Sigmoid colon (tissue), 7 donors: ENCODE data around the gene HMX1. TPM values are rescaled to one million over a fixed set of nuclear protein-coding genes. Genes with fewer than 3 reads are reported as not detected.

Source experiments
- DNase-seq: peaks from one replicate; pipeline ENCODE4 v3.0.0-alpha.2; 2019
- H3K27ac ChIP-seq, 4 donors: fragments of 200-600 bp; sonication (generic); one replicate each; pipeline ENCODE4 v1.5.1; 2016 to 2019; ENCODE audit warnings: mild to moderate bottlenecking in 1 of 4
- H3K27me3 ChIP-seq, 3 donors: fragments of 200-600 bp; sonication (generic); one replicate each; pipeline ENCODE4 v1.5.1; 2019; ENCODE audit warnings: mild to moderate bottlenecking in 1 of 3
- H3K36me3 ChIP-seq, 4 donors: fragments of 200-600 bp; sonication (generic); one replicate each; pipeline ENCODE4 v1.5.1; 2016 to 2019
- H3K4me1 ChIP-seq, 4 donors: fragments of 200-600 bp; sonication (generic); one replicate each; pipeline ENCODE4 v1.5.1; 2017 to 2019
- H3K4me3 ChIP-seq, 4 donors: fragments of 200-600 bp; sonication (generic); one replicate each; pipeline ENCODE4 v1.5.1; 2017 to 2019; ENCODE audit warnings: mild to moderate bottlenecking in 2 of 4, moderate library complexity in 1 of 4
- H3K9me3 ChIP-seq, 4 donors: fragments of 200-600 bp in 3 of 4; sonication (generic) in 3 of 4; one replicate each; pipeline versions ENCODE4 v1.5.1 to v1.6.1; 2013 to 2019
- EP300 ChIP-seq, 4 donors: sonication (generic); formaldehyde crosslinking; IDR thresholded peaks; one replicate each; pipeline ENCODE4 v1.6.1; 2017; ENCODE audit warnings: antibody characterized with exemption in 4 of 4
- POLR2A ChIP-seq, 2 donors: fragments of 450-650 bp; IDR thresholded peaks; one replicate each; pipeline ENCODE4 v1.6.1; 2016; ENCODE audit warnings: antibody characterized with exemption in 2 of 2, mild to moderate bottlenecking in 2 of 2, moderate library complexity in 2 of 2
- POLR2AphosphoS5 ChIP-seq, 4 donors: sonication (generic); formaldehyde crosslinking; IDR thresholded peaks; one replicate each; pipeline ENCODE4 v1.6.1; 2017; ENCODE audit warnings: antibody characterized with exemption in 4 of 4
- WGBS, 2 donors: extraction: QIAGEN DNeasy Blood & Tissue Kit; methylation state at CpG; one replicate each; pipeline ENCODE4 v1.1.7; 2013; 5-methylcytosine and 5-hydroxymethylcytosine counted together
- intact Hi-C: fragments of 100-400 bp; cut with DNase I; formaldehyde crosslinking; loops from one replicate; pipeline ENCODE4 v1.15.1; 2023
- polyA plus RNA-seq, 3 donors: library from polyadenylated mRNA; stranded (reverse); fragments of 200-250 nt; gene quantifications; one replicate each; pipeline ENCODE4 v1.2.3, GENCODE V29; 2013
- total RNA-seq, 4 donors: library from RNA; depleted of rRNA; stranded (reverse); fragments of >200 nt; gene quantifications; one replicate each; pipeline ENCODE4 v1.1.0, GENCODE V29; 2016
- TF ChIP-seq, protein P1 (sequence below), 4 experiments: fragments of 450-650 bp in 3 of 4; fragments of 200-600 bp in 1 of 4; IDR thresholded peaks; one replicate each; pipeline ENCODE4 v1.5.1; 2016 to 2019; ENCODE audit warnings: antibody characterized with exemption in 4 of 4, mild to moderate bottlenecking in 3 of 4, moderate library complexity in 2 of 4
- donor health status: healthy with polysubstance abuse.
- donor health status: Bipolar disorder and iron deficiency.
- donor health status: healthy.

HMX1 gene
- total and polyA plus RNA-seq, 7 donors: 1.1 to 1.7 TPM; not detected in 5

DNA sequence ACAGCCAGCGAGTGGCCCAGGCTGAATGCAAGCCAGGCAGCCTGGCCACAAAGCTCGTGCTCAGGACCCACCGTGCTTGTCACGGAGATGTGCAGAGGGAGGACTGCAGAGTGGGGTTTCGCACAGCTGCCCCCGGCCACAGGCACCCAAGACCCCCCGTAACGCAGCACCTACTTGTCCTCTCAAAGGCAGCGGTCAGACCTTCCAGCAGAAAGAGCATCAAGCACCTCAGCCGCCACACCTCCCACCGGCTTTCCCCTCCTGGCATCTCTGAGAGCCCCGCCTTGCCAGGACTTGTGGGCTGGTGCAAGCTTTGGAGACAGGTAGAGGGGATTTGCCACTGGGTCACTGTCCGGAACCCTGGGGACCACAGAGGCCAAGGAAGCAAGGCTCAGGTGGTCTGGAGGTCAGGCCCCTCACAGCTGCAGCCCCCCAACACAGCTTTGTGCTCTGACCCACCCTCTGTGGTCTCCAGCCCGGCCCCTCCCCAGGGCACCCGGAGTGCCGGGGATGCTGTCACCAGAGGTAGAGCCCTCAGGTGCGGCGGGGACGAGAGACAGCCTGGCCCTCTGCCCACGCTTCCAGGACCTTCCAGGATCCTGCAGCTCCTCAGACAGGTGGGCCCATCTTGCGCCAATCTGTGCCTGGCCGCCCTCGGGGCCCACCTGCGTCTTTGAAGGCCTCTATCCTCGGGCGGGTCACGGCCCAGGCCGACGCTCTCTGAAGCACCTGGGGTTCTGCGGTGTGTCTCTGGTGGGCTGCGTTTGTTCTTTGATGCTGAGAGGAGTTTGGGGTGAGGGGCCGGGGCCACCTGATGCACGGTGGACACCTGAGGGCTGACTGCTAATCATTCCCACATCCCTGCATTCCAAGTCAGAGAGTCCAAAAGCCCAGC is 34.4 kb upstream of the HMX1 start:
- H3K27ac ChIP-seq: no peak overlapping the region
- intact Hi-C loops: no loop called here
- 80 to 85% methylated on average over 33 of the region's 33 CpGs for WGBS, 2 donors
- H3K36me3 ChIP-seq: no peaks in the 10 kb centered on the region
- TF ChIP-seq POLR2A (IDR thresholded peaks at IDR 0.05) (no peak), EP300 (IDR thresholded peaks at IDR 0.05) (no peak), POLR2AphosphoS5 (IDR thresholded peaks at IDR 0.05) (no peak)
- TF ChIP-seq, protein P1, sequence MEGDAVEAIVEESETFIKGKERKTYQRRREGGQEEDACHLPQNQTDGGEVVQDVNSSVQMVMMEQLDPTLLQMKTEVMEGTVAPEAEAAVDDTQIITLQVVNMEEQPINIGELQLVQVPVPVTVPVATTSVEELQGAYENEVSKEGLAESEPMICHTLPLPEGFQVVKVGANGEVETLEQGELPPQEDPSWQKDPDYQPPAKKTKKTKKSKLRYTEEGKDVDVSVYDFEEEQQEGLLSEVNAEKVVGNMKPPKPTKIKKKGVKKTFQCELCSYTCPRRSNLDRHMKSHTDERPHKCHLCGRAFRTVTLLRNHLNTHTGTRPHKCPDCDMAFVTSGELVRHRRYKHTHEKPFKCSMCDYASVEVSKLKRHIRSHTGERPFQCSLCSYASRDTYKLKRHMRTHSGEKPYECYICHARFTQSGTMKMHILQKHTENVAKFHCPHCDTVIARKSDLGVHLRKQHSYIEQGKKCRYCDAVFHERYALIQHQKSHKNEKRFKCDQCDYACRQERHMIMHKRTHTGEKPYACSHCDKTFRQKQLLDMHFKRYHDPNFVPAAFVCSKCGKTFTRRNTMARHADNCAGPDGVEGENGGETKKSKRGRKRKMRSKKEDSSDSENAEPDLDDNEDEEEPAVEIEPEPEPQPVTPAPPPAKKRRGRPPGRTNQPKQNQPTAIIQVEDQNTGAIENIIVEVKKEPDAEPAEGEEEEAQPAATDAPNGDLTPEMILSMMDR (IDR thresholded peaks at IDR 0.05): no peak
- peaks cover 0 to 26% (median 7%) of the 10 kb centered on the region in 3 donors for H3K27me3 ChIP-seq
- DNase-seq: peak; percentile 62
- H3K4me3 ChIP-seq: no peak overlapping the region
- peaks cover 3 to 11% (median 7%) of the 10 kb centered on the region in 4 donors for H3K9me3 ChIP-seq
- no peaks in the 10 kb centered on the region for H3K4me1 ChIP-seq

DNA sequence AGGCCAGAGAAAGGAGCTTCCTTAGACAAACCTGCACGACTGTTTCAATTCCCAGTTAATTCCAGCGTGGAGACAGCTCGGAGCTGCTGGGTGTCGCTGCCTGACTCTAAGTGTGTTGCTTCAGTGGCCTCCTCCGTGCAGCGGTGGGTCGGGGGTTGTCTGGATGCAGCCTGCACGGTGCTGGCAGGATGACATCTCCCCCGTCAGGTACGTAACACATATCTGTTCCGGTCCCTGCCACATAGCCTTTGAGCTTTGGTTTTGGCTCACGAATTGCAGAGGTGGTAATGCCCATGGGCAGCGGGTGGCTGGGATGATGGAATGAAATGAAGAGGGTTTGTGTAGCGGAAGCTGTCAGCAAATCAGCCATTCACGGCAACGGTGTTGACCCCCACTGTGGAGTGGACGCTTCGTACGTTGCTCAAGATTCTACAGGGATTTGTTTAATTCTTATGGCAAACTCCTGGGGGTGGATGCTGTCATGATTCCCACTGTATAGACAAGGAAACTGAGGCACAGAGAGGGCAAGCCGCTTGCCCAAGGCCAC is 33.7 kb upstream of the HMX1 start:
- H3K27ac ChIP-seq: no peak overlapping the region
- peak; percentile 36 for DNase-seq
- H3K27me3 ChIP-seq: peaks cover 0 to 32% (median 7%) of the 10 kb centered on the region in 3 donors

DNA sequence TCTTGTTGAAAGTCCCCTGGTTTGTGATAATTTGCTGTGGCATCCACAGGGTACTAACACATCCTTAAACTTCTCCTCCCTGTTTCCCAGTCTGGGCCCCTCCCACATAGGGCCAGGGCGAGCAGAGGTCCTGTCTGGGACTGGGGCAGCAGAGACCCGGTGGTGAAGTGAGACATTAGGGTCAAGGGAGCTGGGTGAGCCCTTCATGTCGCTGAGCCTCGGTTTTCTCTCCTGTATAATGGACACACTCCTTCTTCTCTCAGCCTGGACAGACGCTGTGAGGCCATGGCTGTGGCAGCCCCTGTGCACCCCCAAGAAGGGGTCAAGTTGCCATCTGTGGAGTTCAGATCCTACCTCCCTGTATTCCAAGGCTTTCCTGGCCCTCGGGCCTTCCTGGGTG is 33.0 kb upstream of the HMX1 start:
- Histone ChIP-seq H3K36me3 (no peaks in the 10 kb centered on the region), H3K27ac (no peak overlapping the region), H3K9me3 (peaks cover 3 to 20% (median 14%) of the 10 kb centered on the region in 4 donors), H3K4me1 (no peaks in the 10 kb centered on the region), H3K4me3 (no peak overlapping the region), H3K27me3 (peaks cover 0 to 32% (median 7%) of the 10 kb centered on the region in 3 donors)
- WGBS, 2 donors: 79 to 80% methylated on average over 6 of the region's 6 CpGs
- TF ChIP-seq POLR2A (IDR thresholded peaks at IDR 0.05) (no peak), EP300 (IDR thresholded peaks at IDR 0.05) (no peak), POLR2AphosphoS5 (IDR thresholded peaks at IDR 0.05) (no peak)
- TF ChIP-seq, protein P1 (IDR thresholded peaks at IDR 0.05): no peak
- intact Hi-C loops: no loop called here
- DNase-seq: peak; percentile 37

More for the DNA sequence above, 33.7 kb upstream of the HMX1 start:
- TF ChIP-seq EP300 (IDR thresholded peaks at IDR 0.05): no peak
- no peak for TF ChIP-seq POLR2A (IDR thresholded peaks at IDR 0.05)
- TF ChIP-seq POLR2AphosphoS5 (IDR thresholded peaks at IDR 0.05): no peak
- TF ChIP-seq, protein P1 (IDR thresholded peaks at IDR 0.05): no peak
- Histone ChIP-seq H3K4me3 (no peak overlapping the region), H3K4me1 (no peaks in the 10 kb centered on the region), H3K9me3 (peaks cover 3 to 17% (median 14%) of the 10 kb centered on the region in 4 donors), H3K36me3 (no peaks in the 10 kb centered on the region)
- intact Hi-C loops: no loop called here
- 80 to 82% methylated on average over 20 of the region's 20 CpGs for WGBS, 2 donors

DNA sequence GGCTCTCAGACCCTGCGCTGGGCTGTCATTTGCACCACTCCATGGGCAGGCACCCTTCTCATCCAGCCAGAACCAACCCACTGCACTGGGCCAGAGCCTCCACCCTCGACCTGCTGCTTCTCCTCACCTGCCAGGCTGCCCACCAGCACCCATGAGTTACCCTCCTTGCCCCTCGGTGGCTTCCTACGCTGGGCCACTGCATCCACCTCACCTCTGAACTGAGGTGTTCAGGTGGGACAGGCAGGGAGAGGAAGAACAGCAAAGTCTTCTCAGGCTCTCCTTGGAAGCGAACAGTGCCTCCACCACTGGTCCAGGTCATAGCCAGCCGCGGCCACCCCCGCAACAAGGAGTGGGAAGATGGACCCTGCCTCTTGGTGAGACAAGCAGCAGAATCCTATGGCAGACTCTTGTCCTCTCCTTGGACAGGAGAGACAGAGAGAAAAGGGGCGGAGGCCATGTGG is 32.4 kb upstream of the HMX1 start:
- WGBS, 2 donors: 82 to 83% methylated on average over 9 of the region's 9 CpGs
- H3K9me3 ChIP-seq: peaks cover 3 to 20% (median 14%) of the 10 kb centered on the region in 4 donors
- no peaks in the 10 kb centered on the region for H3K4me1 ChIP-seq
- intact Hi-C loops: no loop called here
- H3K27ac ChIP-seq: no peak overlapping the region
- peaks cover 0 to 37% (median 7%) of the 10 kb centered on the region in 3 donors for H3K27me3 ChIP-seq
- TF ChIP-seq POLR2AphosphoS5 (IDR thresholded peaks at IDR 0.05): no peak
- TF ChIP-seq, protein P1 (IDR thresholded peaks at IDR 0.05): no peak
- TF ChIP-seq EP300 (IDR thresholded peaks at IDR 0.05): no peak
- TF ChIP-seq POLR2A (IDR thresholded peaks at IDR 0.05): no peak
- DNase-seq: peak; percentile 45
- no peaks in the 10 kb centered on the region for H3K36me3 ChIP-seq
- H3K4me3 ChIP-seq: no peak overlapping the region
